Measurements from ENCODE around the gene TTC6. TPM values are rescaled to one million over a fixed set of nuclear protein-coding genes. Genes with fewer than 3 reads are reported as not detected.

TTC6 gene
- total and polyA plus RNA-seq, 4 donors: 0.74 to 21.7 (median 3.6) TPM

- Histone ChIP-seq H3K36me3 (ENCODE audit: control insufficient read depth in 4 of 4, insufficient read depth in 3 of 4, low read depth in 1 of 4, low read length in 3 of 4) (peaks cover 0 to 2% (median 0%) of the 10 kb centered on the region in 4 donors), H3K27ac (ENCODE audit: low read depth in 1 of 2, low read length in 2 of 2) (no peak overlapping the region), H3K4me1 (ENCODE audit: control insufficient read depth in 4 of 4, insufficient read depth in 4 of 4, low read length in 3 of 4) (peaks cover 5 to 27% (median 22%) of the 10 kb centered on the region in 4 donors), H3K4me3 (ENCODE audit: low read depth in 1 of 3, low read length in 3 of 3) (no peak overlapping the region), H3K9me3 (ENCODE audit: control insufficient read depth in 4 of 4, low read length in 3 of 4) (no peaks in the 10 kb centered on the region), H3K9ac (ENCODE audit: low read depth in 1 of 2, low read length in 2 of 2) (no peak overlapping the region), H3K27me3 (ENCODE audit: control insufficient read depth in 4 of 4, insufficient read depth in 4 of 4, low read length in 3 of 4) (no peaks in the 10 kb centered on the region)
- TF ChIP-seq YY1 (IDR thresholded peaks at IDR 0.05): no peak
- TF ChIP-seq, protein P1, sequence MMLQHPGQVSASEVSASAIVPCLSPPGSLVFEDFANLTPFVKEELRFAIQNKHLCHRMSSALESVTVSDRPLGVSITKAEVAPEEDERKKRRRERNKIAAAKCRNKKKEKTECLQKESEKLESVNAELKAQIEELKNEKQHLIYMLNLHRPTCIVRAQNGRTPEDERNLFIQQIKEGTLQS (IDR thresholded peaks at IDR 0.05): no peak
- TF ChIP-seq FOXA1 (IDR thresholded peaks at IDR 0.05): no peak
- no peak for TF ChIP-seq REST (IDR thresholded peaks at IDR 0.05)
- no peak for TF ChIP-seq HNF4G (IDR thresholded peaks at IDR 0.05)
- TF ChIP-seq CTCF (IDR thresholded peaks at IDR 0.05; ENCODE audit: low read depth, low read length, missing input control): no peak
- TF ChIP-seq EGR1 (IDR thresholded peaks at IDR 0.05; ENCODE audit: low read depth in 2 of 2): no peak
- no peak for TF ChIP-seq RXRA (IDR thresholded peaks at IDR 0.05)
- TF ChIP-seq ZBTB33 (IDR thresholded peaks at IDR 0.05): no peak
- TF ChIP-seq GABPA (IDR thresholded peaks at IDR 0.05 in 1 of 2, conservative IDR thresholded peaks at IDR 0.05 in 1 of 2): no peak
- TF ChIP-seq RAD21 (IDR thresholded peaks at IDR 0.05): no peak
- TF ChIP-seq, protein P2, sequence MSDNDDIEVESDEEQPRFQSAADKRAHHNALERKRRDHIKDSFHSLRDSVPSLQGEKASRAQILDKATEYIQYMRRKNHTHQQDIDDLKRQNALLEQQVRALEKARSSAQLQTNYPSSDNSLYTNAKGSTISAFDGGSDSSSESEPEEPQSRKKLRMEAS (IDR thresholded peaks at IDR 0.05): no peak
- TF ChIP-seq HNF4A (conservative IDR thresholded peaks at IDR 0.05): no peak
- no peak for TF ChIP-seq NR2F2 (IDR thresholded peaks at IDR 0.05)
- no peak for DNase-seq (ENCODE audit: low spot score)
These were observed 11.2 kb downstream of the TTC6 start for GRCh38 chr14:37606678-37607077.

GRCh38 chr14:37608649-37609048, 13.2 kb downstream of the TTC6 start:
- 84% methylated on average over 3 of the region's 3 CpGs for WGBS
- H3K4me3 ChIP-seq (ENCODE audit: low read depth in 1 of 3, low read length in 3 of 3): no peak overlapping the region
- no peak for DNase-seq (ENCODE audit: low spot score)
- peaks cover 0 to 2% (median 0%) of the 10 kb centered on the region in 4 donors for H3K36me3 ChIP-seq (ENCODE audit: control insufficient read depth in 4 of 4, insufficient read depth in 3 of 4, low read depth in 1 of 4, low read length in 3 of 4)
- no peaks in the 10 kb centered on the region for H3K27me3 ChIP-seq (ENCODE audit: control insufficient read depth in 4 of 4, insufficient read depth in 4 of 4, low read length in 3 of 4)
- H3K27ac ChIP-seq (ENCODE audit: low read depth in 1 of 2, low read length in 2 of 2): no peak overlapping the region
- no peak overlapping the region for H3K9ac ChIP-seq (ENCODE audit: low read depth in 1 of 2, low read length in 2 of 2)
- H3K4me1 ChIP-seq (ENCODE audit: control insufficient read depth in 4 of 4, insufficient read depth in 4 of 4, low read length in 3 of 4): peaks cover 0 to 7% (median 3%) of the 10 kb centered on the region in 4 donors
- no peaks in the 10 kb centered on the region for H3K9me3 ChIP-seq (ENCODE audit: control insufficient read depth in 4 of 4, low read length in 3 of 4)
- TF ChIP-seq, protein P1 (IDR thresholded peaks at IDR 0.05): no peak
- TF ChIP-seq RAD21 (IDR thresholded peaks at IDR 0.05): no peak
- TF ChIP-seq GABPA (IDR thresholded peaks at IDR 0.05 in 1 of 2, conservative IDR thresholded peaks at IDR 0.05 in 1 of 2): no peak
- TF ChIP-seq YY1 (IDR thresholded peaks at IDR 0.05): no peak
- no peak for TF ChIP-seq FOXA2 (IDR thresholded peaks at IDR 0.05)
- TF ChIP-seq JUND (IDR thresholded peaks at IDR 0.05): no peak
- no peak for TF ChIP-seq HNF4G (IDR thresholded peaks at IDR 0.05)
- no peak for TF ChIP-seq HNF4A (conservative IDR thresholded peaks at IDR 0.05)
- TF ChIP-seq RXRA (IDR thresholded peaks at IDR 0.05): no peak
- no peak for TF ChIP-seq CTCF (IDR thresholded peaks at IDR 0.05; ENCODE audit: low read depth, low read length, missing input control)

Data from liver (tissue), 9 donors.